ENCODE measurements around the gene IGFBP2. TPM values are rescaled to one million over a fixed set of nuclear protein-coding genes. Genes with fewer than 3 reads are reported as not detected.

Gene IGFBP2
- total and polyA plus RNA-seq, 2 of the 4 experiments (the other 2 are of a cell fraction): 33.5 to 236 TPM

DNA sequence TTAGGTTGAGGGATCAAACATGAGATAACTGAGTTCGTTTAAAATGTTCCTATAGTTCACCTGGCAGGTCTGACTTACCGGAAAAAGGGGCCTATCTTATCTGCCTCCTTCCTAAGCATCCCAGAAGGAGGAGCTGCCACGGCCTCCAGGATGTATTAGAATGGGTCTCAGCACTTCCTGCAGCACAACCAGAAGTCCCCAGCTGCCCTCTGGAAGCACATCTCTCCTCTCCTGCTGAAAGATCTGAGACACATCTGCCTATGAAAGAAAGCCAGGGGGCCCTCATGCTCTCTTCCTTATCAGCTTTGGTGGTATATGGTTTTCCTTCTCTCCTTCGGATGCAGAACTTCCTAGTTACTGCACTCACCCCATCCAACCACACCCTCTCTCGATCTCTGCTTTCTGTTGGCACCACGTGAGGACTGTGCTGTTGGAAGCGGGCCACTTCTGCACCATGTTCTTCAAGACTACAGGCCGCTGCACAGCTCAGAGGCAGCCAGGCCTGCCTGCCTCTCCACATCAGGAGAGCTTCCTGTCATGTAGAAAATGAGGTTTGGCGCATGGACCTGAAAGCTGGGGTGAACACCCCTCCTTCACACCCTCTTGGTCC is 55.6 kb downstream of the IGFBP2 start:
- dilution Hi-C loops (cut with HindIII; ENCODE audit: low sequenced_read_pairs, unreplicated experiment): loop anchor here (25.0 kb wide), 2 partner anchors 473 to 823 kb away; no protein-coding TSS in a partner anchor
- ATAC-seq (ENCODE audit: low read depth) (no peak), DNase-seq (no peak)
- Histone ChIP-seq H3K4me3 (ENCODE audit: insufficient read depth, low read depth, low read length) (peak overlapping the region; percentile 30), H4K8ac (ENCODE audit: low read depth in 2 of 2, low read length in 2 of 2) (peak overlapping the region in 1 of 2 experiments; percentile 27; a peak in 2 of 4 replicates), H3K18ac (ENCODE audit: low read depth, low read length) (no peak overlapping the region), H2BK120ac (ENCODE audit: low read depth, low read length) (no peak overlapping the region), H3K27ac (ENCODE audit: insufficient read depth, low read length) (peak overlapping the region; percentile 0), H2AK9ac (replicated peaks; ENCODE audit: low read depth, low read length, poor library complexity) (no peak overlapping the region), H3K56ac (ENCODE audit: extremely low read depth, insufficient read depth, low read length) (no peak overlapping the region), H2BK5ac (ENCODE audit: low read depth, low read length, poor library complexity, severe bottlenecking) (peak overlapping the region; percentile 22), H3K36me3 (ENCODE audit: control insufficient read depth, insufficient read depth, low read length) (peaks cover 81% of the 10 kb centered on the region), H3K27me3 (ENCODE audit: control insufficient read depth, insufficient read depth, low read length) (no peaks in the 10 kb centered on the region), H3K4me2 (ENCODE audit: low read depth, low read length) (peak overlapping the region; percentile 77), H3K9me1 (ENCODE audit: insufficient read depth, low read length) (peaks cover 32% of the 10 kb centered on the region), H4K91ac (ENCODE audit: insufficient read depth, low read depth, low read length) (no peak overlapping the region), H2AK5ac (ENCODE audit: low read depth, low read length) (no peak overlapping the region), H3K79me1 (ENCODE audit: low read depth in 1 of 2, low read length in 2 of 2) (peaks cover 0 to 85% of the 10 kb centered on the region in 2 experiments; a peak in 2 of 4 replicates), H4K5ac (ENCODE audit: low read depth, low read length) (no peak overlapping the region), H3K9ac (ENCODE audit: low read depth, low read length) (peak overlapping the region; percentile 53), H3K23ac (ENCODE audit: low read depth, low read length) (0 out of 2 replicates have a peak overlapping the region, but pooled peaks have one; percentile 67), H2BK20ac (ENCODE audit: low read depth, low read length) (no peak overlapping the region), H3K14ac (replicated peaks; ENCODE audit: low read depth, low read length) (peak overlapping the region; percentile 7; the same call in 1 of the 2 replicates), H3K4ac (ENCODE audit: low read depth, low read length) (no peak overlapping the region), H4K20me1 (ENCODE audit: insufficient read depth, low read length) (peaks cover 98% of the 10 kb centered on the region), H3K9me3 (ENCODE audit: control insufficient read depth, insufficient read depth, low read length) (no peaks in the 10 kb centered on the region), H3K4me1 (ENCODE audit: control insufficient read depth, insufficient read depth, low read length) (peaks cover 7% of the 10 kb centered on the region), H2AFZ (replicated peaks; ENCODE audit: low read length, poor library complexity) (peak overlapping the region; percentile 38), H2BK15ac (ENCODE audit: low read depth, low read length) (no peak overlapping the region)
- ChIA-PET CTCF (no interaction called here), POLR2A (ENCODE audit: unreplicated experiment) (interaction anchor here (1.1 kb wide), 1 partner anchor 426 kb away, joined by 3 read pairs; no protein-coding TSS in a partner anchor)
- WGBS, 2 experiments (ENCODE audit: extremely low coverage in 2 of 2, insufficient read length in 1 of 2): 47% methylated on average over 4 of the region's 9 CpGs; no CpG with 5 or more reads in 1 of the 2 experiments
- TF ChIP-seq, protein P1, sequence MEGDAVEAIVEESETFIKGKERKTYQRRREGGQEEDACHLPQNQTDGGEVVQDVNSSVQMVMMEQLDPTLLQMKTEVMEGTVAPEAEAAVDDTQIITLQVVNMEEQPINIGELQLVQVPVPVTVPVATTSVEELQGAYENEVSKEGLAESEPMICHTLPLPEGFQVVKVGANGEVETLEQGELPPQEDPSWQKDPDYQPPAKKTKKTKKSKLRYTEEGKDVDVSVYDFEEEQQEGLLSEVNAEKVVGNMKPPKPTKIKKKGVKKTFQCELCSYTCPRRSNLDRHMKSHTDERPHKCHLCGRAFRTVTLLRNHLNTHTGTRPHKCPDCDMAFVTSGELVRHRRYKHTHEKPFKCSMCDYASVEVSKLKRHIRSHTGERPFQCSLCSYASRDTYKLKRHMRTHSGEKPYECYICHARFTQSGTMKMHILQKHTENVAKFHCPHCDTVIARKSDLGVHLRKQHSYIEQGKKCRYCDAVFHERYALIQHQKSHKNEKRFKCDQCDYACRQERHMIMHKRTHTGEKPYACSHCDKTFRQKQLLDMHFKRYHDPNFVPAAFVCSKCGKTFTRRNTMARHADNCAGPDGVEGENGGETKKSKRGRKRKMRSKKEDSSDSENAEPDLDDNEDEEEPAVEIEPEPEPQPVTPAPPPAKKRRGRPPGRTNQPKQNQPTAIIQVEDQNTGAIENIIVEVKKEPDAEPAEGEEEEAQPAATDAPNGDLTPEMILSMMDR (conservative IDR thresholded peaks at IDR 0.05; ENCODE audit: low read depth, low read length): no peak
- TF ChIP-seq USF2 (IDR thresholded peaks at IDR 0.05; ENCODE audit: low read depth, low read length): peak; percentile 40; the same call in 1 of the 2 replicates
- 0 out of 2 replicates have a peak, but pooled peaks have one; percentile 12 for TF ChIP-seq POLR2A (IDR thresholded peaks at IDR 0.05; ENCODE audit: low read depth, low read length)
- TF ChIP-seq BHLHE40 (IDR thresholded peaks at IDR 0.05; ENCODE audit: low read depth, low read length): no peak
- peak; percentile 47; the same call in 1 of the 2 replicates for TF ChIP-seq MXI1 (IDR thresholded peaks at IDR 0.05; ENCODE audit: borderline replicate concordance, low read depth, low read length)
- in situ Hi-C loops (cut with MboI; ENCODE audit: low sequenced_read_pairs): no loop called here
- no TSS peak for BruUV-seq (replicated peaks)
- intact Hi-C loops (cut with micrococcal nuclease): no loop called here
